Fibroblast of lung (primary cell): ENCODE measurements around the gene MYADML2.

Experiments used
- CTCF ChIP-seq, 2 donors: IDR thresholded peaks in 1 of 2; conservative IDR thresholded peaks in 1 of 2; 1 replicate in 1 of 2; 2 replicates in 1 of 2; pipeline ENCODE4 v1.5.1; 2011 to 2012; ENCODE audit warnings: low read length in 2 of 2, control low read depth in 1 of 2, inconsistent platforms in 1 of 2, low read depth in 1 of 2, mild to moderate bottlenecking in 1 of 2
- EZH2 ChIP-seq: IDR thresholded peaks from 2 replicates; pipeline ENCODE4 v1.5.1; 2012; ENCODE audit warnings: low read length, control low read depth, mild to moderate bottlenecking; ENCODE audit errors: missing control alignments

GRCh38 chr17:81987161-81987770 is 40.2 kb upstream of the MYADML2 start:
- TF ChIP-seq EZH2, result no peak
- TF ChIP-seq CTCF (conservative IDR thresholded peaks at IDR 0.05 in 1 of 2, IDR thresholded peaks at IDR 0.05 in 1 of 2; ENCODE audit: low read depth in 1 of 2, low read length in 2 of 2), result no peak
